HCT116 (cell line): Measurements from ENCODE around the gene C1S.

Experiments used
- CEBPB ChIP-seq: IDR thresholded peaks from 2 replicates; pipeline ENCODE4 v1.6.1; 2012; ENCODE audit warnings: low read depth
- CTCF ChIP-seq, 3 experiments: fragments of 200-600 bp in 1 of 3; sonication (generic) in 1 of 3; IDR thresholded peaks in 2 of 3; conservative IDR thresholded peaks in 1 of 3; 2 replicates each; pipeline ENCODE4 v1.5.1; 2012 to 2017; ENCODE audit warnings: low read depth in 2 of 3, low read length in 2 of 3, antibody characterized with exemption in 1 of 3, borderline replicate concordance in 1 of 3, control low read depth in 1 of 3, mild to moderate bottlenecking in 1 of 3, mixed read lengths in 1 of 3, mixed run types in 1 of 3, moderate library complexity in 1 of 3; ENCODE audit not compliant: insufficient read depth in 1 of 3
- EZH2 ChIP-seq: fragments of 200-600 bp; sonication (generic); IDR thresholded peaks from 2 replicates; pipeline ENCODE4 v1.6.1; 2017; ENCODE audit warnings: antibody characterized with exemption, mixed run types
- EZH2phosphoT487 ChIP-seq: fragments of 200-600 bp; IDR thresholded peaks from 2 replicates; pipeline ENCODE4 v1.6.1; 2018; ENCODE audit warnings: antibody characterized with exemption, borderline replicate concordance
- MAX ChIP-seq: IDR thresholded peaks from 2 replicates; pipeline ENCODE4 v1.6.1; 2012
- POLR2A ChIP-seq: IDR thresholded peaks from 2 replicates; pipeline ENCODE4 v1.7.0; 2011; ENCODE audit warnings: borderline replicate concordance; ENCODE audit not compliant: insufficient read depth, insufficient read length; ENCODE audit errors: extremely low read depth
- REST ChIP-seq: IDR thresholded peaks from 2 replicates; pipeline ENCODE4 v1.6.1; 2012; ENCODE audit warnings: low read depth
- SRF ChIP-seq: IDR thresholded peaks from 2 replicates; pipeline ENCODE4 v1.6.1; 2012; ENCODE audit warnings: low read depth
- YY1 ChIP-seq: IDR thresholded peaks from 2 replicates; pipeline ENCODE4 v1.6.1; 2011; ENCODE audit warnings: low read length, low read depth, moderate library complexity, mild to moderate bottlenecking; ENCODE audit not compliant: insufficient replicate concordance; ENCODE audit errors: extremely low read depth
- ZBTB33 ChIP-seq: IDR thresholded peaks from 2 replicates; pipeline ENCODE4 v1.6.1; 2011; ENCODE audit warnings: mild to moderate bottlenecking, low read length, moderate library complexity; ENCODE audit not compliant: insufficient replicate concordance; ENCODE audit errors: extremely low read depth

GRCh38 chr12:7021956-7022355, 38.6 kb upstream of the C1S start:
- TF ChIP-seq CTCF (IDR thresholded peaks at IDR 0.05 in 2 of 3, conservative IDR thresholded peaks at IDR 0.05 in 1 of 3; ENCODE audit: borderline replicate concordance in 1 of 3, insufficient read depth in 1 of 3, low read depth in 2 of 3, low read length in 2 of 3): no peak
- no peak for TF ChIP-seq SRF
- TF ChIP-seq ZBTB33: no peak
- no peak for TF ChIP-seq REST
- no peak for TF ChIP-seq POLR2A
- TF ChIP-seq EZH2phosphoT487: no peak
- no peak for TF ChIP-seq CEBPB
- TF ChIP-seq EZH2: no peak
- no peak for TF ChIP-seq YY1
- TF ChIP-seq MAX: no peak
